GM19240 (cell line): ENCODE data around the gene KRTAP12-3.
"Not testable (repeated sequence)": the region's sequence is repeated elsewhere in the genome, so short reads cannot be mapped to it uniquely, and the experiment has no call there.

Experiments
- DNase-seq: peaks from one replicate; pipeline ENCODE4 v3.0.0; 2011; ENCODE audit warnings: low spot score; ENCODE audit not compliant: insufficient read length

The KRTAP12-3 gene

DNA sequence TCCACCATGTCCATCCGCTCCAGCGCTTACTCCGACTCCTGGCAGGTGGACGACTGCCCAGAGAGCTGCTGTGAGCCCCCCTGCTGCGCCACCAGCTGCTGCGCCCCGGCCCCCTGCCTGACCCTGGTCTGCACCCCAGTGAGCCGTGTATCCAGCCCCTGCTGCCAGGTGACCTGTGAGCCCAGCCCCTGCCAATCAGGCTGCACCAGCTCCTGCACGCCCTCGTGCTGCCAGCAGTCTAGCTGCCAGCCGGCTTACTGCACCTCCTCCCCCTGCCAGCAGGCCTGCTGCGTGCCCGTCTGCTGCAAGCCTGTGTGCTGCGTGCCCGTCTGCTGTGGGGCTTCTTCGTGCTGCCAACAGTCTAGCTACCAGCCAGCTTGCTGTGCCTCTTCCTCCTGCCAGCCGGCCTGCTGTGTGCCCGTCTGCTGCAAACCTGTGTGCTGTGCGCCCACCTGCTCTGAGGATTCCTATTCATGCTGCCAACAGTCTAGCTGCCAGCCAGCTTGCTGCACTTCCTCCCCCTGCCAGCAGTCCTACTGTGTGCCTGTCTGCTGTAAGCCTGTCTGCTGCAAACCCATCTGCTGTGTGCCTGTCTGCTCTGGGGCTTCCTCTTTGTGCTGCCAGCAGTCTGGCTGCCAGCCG is 30.4 kb upstream of the KRTAP12-3 start:
- DNase-seq, result not testable (repeated sequence)

DNA sequence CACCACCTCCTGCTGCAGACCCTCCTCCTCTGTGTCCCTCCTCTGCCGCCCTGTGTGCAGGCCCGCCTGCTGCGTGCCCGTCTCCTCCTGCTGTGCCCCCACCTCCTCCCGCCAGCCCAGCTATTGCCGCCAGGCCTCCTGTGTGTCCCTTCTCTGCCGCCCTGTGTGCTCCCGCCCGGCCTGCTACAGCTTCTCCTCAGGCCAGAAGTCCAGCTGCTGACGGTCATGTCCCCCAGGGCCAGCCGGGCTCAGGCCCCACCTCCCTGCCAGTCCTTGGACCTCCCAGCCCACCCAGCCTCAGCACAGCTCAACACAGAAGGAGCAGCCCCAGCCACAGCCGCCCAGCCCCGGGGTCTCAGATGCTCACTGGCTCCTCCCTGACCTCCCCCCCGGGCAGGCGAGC is 29.9 kb upstream of the KRTAP12-3 start:
- DNase-seq, result not testable (repeated sequence)

DNA sequence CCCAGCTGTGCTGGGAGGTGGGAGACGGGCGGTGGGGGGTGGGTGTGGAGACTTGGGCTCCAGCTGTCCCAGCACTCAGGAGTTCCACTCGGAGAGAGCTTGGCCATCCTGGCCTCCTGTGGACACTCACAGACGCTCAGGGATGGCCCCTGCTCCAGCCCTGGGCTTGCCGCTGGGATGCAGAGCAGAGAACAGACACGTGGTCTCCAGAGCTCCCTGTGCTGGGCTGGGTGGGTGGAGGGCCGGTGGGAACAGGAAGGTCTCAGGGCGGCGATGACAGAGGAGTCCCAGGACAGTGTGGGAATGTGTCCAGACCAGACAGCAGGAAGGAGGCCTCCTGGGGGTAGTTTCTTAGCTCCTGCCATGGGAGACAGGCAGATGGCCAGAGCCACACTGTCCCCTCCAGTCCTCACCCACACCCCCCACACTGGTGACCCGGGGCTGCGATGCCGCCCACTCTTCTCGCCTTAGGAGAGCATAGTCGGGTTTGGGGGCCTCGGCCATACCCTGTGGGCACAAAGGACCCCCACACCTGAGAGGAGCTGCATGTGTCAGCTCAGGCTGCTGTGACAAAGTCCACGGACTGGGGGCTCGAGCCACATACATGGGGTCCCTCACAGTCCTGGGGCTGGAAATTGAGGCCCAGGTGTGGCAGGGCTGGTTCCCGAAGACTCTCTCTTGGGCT is 28.9 kb upstream of the KRTAP12-3 start:
- no peak for DNase-seq

DNA sequence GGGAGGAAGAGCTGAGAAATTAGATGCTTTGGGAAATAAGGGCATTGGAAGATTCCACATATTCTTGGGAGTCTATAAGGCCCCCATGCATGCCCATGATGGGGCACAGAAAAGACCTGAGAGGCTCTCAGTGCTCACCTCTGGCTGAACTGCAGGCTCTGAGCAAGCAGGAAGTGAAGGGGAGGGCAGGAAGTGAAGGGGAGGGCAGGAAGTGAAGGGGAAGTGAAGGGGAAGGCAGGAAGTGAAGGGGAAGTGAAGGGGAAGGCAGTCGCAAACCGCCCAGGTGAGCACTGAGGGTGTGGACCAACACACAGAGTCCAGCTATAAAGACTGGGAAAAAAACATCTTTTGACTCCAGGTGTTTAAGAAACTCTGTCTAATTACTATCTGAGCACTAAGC is 27.3 kb upstream of the KRTAP12-3 start:
- DNase-seq, result no peak

DNA sequence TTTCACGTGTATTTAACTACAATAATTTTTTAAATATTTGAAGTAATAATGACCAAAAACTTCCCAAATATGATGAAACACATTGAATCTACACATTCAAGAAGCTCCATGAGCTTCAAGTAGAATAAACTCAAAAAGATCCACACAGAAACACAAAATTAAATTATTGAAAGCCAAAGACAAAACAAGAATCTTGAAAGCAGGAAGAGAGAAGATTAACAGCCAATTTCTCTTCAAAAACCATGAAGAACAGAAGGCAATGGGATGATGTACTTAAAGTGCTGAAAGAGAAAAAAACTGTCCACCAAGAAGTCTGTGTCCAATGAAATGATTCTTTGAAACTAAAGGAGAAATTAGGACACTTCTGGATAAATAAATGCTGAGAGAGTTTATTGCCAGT is 25.7 kb upstream of the KRTAP12-3 start:
- no peak for DNase-seq

DNA sequence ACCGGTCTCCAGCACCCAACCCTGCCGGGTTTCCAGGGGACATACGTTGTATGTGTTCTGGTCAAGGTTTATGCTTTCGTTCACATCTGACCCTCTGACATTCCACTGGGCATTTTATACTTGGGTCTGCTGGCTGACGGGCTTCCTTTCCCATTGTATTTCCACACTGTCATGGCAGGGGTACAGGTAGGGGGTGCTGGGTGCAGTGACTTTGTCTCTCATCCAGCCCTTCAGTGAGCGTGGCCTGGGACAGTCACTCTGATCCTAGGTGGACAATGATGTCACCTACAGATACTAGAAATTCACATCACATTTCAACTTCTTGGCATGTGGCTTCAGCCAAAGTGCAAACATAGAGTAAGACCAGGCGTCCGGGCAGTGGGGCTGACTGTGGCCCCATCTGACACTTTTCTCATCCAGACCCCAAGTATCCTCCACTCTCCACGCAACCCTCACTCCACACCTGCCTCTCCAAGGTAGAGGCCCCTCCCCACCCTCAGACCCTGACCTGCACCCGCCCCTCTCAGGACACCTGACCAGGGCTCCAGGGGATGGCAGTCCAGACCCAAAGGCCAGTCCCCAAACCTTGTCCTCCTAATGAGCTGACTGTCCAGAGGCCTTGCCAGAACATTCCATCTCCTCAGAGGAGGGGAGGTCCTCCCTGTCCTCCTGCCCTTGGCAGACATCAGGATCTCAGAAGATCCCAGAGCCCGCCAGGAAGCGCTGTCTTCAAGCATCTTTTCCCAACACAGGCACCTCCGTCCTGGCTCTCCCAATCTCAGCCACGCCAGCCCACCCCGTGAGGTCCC is 21.3 kb upstream of the KRTAP12-3 start:
- no peak for DNase-seq

DNA sequence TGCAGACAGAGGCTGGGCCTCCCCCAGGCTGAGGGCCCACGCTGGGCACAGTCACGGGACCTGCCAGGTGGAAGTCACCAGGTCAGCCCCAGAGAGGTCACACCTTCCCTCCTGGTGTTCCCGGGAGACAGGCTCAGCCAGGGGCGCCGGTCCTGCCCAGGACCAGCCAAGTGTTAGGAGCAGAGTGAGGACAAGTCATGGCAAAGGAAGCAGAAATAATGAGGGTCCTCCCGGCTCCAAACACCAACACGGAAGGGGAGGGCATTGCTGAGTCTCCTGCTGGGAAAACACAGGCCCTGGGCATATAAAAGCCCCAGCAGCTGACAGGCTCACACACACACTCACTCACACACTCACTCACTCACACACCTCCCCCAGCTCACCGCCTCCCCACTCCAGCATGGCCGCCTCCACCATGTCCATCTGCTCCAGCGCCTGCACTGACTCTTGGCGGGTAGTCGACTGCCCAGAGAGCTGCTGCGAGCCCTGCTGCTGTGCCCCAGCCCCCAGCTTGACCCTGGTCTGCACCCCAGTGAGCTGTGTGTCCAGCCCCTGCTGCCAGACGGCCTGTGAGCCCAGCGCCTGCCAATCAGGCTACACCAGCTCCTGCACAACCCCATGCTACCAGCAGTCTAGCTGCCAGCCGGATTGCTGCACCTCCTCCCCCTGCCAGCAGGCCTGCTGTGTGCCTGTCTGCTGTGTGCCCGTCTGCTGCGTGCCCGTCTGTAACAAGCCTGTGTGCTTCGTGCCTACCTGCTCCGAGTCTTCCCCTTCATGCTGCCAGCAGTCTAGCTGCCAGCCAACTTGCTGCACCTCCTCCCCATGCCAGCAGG is 20.5 kb upstream of the KRTAP12-3 start, which contains the start of gene KRTAP10-10:
TSS of gene KRTAP10-10 (plus strand) at position 339 of the 833 bp plus-strand sequence. CDS start at position 401, 62 bp downstream.
- DNase-seq, result no peak

DNA sequence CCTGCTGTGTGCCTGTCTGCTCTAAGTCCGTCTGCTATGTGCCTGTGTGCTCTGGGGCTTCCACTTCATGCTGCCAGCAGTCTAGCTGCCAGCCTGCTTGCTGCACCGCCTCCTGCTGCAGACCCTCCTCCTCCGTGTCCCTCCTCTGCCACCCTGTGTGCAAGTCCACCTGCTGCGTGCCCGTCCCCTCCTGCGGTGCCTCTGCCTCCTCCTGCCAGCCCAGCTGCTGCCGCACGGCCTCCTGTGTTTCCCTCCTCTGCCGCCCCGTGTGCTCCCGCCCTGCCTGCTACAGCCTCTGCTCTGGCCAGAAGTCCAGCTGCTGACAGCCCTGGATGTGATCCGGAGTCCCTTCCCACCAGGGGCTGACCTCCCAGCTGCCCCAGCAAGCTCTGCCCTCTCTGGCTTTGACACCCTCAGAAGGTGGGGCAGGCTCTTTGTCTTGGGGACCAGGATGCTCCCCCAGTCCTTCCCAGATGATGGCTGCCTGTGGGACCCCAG is 19.8 kb upstream of the KRTAP12-3 start:
- not testable (repeated sequence) for DNase-seq

DNA sequence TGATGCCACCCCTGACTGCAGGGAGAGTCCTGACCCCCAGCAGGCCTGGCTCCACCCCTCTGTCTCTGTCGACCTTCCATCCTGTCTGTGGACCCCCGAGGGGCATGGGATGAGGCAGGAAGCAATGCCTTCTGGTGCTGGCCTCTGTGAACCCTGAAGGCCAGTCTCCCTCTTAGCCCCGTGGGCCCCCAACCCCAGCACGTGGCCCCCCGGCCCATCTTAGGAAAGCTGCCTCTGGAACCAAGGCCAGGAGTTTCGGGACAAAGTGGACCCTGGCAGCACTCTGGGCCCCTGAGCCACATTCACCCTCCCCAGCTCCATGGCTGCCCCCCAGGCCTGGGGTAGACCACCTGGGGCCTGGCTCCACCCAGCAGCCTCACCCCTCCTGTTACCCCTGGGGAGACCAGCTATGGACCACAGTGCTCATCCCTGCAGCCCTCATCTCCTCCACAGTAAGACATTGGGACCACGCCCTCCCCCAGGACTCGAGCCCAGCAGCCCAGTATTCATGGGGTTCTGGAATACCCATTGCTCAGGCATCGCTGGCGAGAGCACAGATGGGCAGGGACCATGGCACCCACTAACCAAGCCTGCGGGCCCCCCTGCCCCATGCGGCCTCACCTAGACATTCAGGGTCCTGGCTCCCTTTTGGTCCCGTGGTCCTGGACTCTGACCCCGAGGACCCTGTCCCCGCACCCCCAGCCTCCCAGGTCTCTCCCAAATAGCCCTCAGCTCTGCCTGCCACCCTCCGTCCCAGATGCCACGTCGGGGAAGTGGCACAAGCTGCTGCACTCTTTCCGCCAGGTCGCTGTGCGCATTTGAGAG is 19.0 kb upstream of the KRTAP12-3 start:
- DNase-seq, result not testable (repeated sequence)

DNA sequence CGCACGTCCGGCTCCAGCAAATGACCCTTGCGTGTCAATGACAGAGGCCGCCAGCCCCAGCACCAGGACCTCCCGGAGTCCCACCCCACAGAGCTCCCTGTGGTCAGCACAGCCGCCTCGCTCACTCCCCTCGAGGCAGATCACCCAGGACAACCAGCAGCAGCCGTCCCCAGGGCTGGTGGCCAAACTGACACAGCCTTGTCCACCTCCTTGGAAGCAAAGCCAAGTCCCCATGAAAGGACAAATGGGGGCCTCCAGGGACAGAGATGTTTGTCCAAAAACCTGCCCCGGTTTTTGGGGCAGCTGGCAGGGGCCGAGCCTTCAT is 18.4 kb upstream of the KRTAP12-3 start:
- DNase-seq, result no peak

DNA sequence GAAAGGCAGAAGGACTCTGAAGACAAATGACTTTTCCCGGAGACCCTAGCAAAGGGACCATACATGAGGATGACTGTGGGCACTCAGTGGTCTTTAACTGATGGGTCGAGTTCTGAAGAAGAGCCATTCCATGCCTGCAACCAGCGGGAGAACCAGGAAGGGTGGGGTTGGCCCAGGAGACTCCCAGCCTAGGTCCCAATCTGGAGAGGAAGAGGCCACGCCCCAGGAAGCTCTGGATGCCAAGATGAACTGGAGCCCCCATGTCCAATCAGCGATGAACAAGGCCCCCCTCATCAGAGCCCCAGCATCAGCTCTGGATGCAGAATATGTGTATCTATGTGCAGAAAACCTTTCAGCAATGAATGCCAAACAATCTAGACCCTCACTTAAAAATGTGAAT is 17.0 kb upstream of the KRTAP12-3 start:
- no peak for DNase-seq

DNA sequence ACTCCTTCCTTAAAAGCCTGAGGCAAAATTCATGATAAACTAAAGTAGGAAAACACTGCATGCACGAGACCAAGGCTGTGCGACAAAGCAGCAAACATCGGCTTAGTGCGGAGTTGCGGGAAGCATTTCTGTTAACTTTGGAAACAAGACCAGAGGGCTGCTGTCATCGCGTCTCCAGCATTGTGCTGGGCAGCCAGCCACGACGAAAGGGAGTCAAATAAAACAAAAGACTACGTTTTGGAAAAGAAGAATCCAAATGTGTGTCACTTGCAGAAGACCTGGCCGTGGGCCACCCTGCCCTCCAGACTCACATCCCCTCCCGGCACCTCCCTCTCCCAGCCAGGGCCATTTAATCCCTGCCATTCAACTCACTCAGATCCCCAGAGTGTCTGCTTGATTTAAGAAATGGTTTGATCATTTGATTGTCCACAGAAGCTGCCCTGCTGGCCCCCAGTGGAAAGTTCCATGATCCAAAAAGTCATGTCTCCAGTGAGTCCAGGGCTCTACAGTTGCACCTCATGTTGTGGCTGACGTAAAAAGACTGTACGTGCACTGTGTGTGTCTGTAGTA is 13.9 kb upstream of the KRTAP12-3 start:
- no peak for DNase-seq

DNA sequence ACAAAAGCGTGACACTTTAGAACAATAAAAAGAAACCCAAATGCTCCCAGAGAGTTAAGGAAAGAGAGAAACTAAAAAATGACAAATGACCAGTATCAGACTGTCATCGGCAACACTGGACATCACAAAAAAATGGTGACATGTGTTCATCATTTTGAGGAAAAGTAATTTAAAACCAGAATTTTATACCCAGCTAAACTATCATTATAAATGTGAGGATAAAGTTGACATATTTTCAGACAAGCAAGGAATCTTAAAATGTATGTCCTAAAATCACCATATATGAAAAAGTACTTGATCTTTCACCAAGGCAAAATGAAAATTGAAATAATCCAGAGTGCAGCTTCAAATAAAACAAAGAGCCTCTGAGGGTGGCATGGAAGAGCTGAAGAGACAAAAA is 12.9 kb upstream of the KRTAP12-3 start:
- no peak for DNase-seq

DNA sequence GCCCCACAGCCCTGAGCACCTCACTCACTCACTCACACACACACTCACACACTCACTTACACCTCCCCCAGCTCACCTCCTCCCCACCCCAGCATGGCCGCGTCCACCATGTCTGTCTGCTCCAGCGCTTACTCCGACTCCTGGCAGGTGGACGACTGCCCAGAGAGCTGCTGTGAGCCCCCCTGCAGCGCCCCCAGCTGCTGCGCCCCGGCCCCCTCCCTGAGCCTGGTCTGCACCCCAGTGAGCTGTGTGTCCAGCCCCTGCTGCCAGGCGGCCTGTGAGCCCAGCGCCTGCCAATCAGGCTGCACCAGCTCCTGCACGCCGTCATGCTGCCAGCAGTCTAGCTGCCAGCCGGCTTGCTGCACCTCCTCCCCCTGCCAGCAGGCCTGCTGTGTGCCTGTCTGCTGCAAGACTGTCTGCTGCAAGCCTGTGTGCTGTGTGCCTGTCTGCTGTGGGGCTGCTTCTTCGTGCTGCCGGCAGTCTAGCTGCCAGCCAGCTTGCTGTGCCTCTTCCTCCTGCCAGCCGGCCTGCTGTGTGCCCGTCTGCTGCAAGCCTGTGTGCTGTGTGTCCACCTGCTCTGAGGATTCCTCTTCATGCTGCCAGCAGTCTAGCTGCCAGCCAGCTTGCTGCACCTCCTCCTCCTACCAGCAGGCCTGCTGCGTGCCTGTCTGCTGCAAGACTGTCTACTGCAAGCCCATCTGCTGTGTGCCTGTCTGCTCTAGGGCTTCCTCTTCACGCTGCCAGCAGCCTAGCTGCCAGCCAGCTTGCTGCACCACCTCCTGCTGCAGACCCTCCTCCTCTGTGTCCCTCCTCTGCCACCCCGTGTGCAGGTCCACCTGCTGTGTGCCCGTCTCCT is 11.1 kb upstream of the KRTAP12-3 start, which contains the start of gene KRTAP10-11:
TSS of gene KRTAP10-11 (plus strand) at position 49 of the 856 bp plus-strand sequence. CDS start at position 94, 45 bp downstream.
- DNase-seq, result not testable (repeated sequence)

DNA sequence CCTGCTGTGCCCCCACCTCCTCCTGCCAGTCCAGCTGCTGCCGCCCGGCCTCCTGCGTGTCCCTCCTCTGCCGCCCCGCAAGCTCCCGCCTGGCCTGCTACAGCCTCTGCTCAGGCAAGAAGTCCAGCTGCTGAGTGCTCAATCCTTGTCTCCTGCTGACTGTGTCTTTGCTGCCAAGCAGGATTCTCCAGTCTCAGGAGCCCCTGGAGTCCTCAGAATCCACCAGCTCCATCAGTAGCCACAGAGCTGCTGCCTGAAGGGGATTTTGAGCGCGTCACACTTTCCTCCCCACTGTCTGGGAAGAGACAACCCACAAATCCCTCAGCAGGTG is 10.5 kb upstream of the KRTAP12-3 start:
- no peak for DNase-seq

DNA sequence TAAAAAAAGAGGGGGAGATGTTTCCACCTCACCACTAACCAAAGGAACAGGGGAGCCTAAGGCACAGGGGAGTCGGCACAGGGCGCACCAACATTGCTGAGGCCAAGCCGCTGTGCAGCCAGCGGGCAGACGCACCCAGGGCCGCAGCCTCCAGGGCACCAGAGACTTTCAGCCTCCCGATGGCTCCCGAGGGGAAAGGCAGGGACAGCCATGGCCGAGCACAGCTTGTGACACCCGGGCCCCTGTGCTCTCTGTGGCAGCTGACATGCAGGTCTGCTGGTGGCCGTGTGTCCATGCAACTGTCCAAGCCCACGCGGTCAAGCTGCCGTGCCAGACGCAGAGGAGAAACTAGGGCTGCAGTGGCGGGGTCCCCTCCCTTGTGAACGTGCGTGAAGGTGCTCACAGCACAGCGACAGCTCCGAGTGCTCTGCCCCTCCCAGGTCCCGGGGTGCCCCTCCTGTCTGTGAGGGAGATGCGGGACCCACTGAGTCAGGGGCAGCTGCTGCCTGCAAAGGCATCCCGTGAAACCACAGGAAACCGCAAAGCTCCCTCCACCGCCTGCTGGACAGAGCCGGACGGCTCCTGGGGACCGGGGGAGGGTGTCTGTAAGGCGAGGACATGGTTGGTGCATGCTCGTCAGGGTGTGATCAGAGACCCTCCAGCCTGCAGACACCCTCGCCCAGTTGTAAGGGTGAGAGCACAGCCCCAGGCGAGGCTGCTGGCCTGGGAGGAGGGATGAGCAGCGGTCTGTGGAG is 9.0 kb upstream of the KRTAP12-3 start:
- DNase-seq, result no peak

DNA sequence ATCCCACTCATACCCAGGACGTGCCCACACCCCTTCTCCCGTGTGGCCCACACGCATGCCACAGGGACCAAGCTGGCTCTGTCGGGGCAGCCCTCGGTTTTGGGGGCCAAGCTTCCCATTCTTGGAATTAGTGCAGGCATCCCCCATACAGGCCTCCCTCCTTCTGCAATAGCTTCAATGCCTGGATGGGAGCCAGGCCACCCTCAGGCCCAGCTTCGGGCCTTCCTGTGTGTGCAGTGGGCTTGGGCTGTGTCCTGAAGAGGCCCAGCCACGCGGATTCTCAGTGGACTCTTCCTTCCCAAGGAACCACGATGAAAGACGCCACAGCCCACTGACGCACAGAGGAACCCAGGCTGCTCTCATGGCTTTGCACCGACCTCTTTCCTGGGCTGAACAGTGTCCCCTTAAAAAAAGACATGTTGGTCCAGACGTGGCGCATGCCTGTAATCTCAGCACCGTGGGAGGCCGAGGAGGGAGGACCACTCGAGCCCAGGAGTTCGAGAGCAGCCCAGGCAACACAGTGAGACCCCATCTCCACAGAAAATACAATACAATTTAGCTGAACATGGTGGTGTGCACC is 8.1 kb upstream of the KRTAP12-3 start:
- no peak for DNase-seq
